Subcutaneous adipose tissue (tissue), 4 donors: ENCODE measurements around the gene TMEM207. TPM values are rescaled to one million over a fixed set of nuclear protein-coding genes. Genes with fewer than 3 reads are reported as not detected.

ENCODE experiments used
- total RNA-seq, 4 donors: library from RNA; depleted of rRNA; stranded (reverse); fragments of >200 nt; gene quantifications; one replicate each; pipeline ENCODE4 v1.1.0, GENCODE V29; 2016
- TF ChIP-seq, protein P1 (sequence below): fragments of 450-650 bp; IDR thresholded peaks from one replicate; pipeline ENCODE4 v1.5.1; 2016; ENCODE audit warnings: low read depth, mild to moderate bottlenecking, control low read depth, antibody characterized with exemption, moderate library complexity

TMEM207 gene
- total RNA-seq, 4 donors from 2014 or later = not detected

DNA sequence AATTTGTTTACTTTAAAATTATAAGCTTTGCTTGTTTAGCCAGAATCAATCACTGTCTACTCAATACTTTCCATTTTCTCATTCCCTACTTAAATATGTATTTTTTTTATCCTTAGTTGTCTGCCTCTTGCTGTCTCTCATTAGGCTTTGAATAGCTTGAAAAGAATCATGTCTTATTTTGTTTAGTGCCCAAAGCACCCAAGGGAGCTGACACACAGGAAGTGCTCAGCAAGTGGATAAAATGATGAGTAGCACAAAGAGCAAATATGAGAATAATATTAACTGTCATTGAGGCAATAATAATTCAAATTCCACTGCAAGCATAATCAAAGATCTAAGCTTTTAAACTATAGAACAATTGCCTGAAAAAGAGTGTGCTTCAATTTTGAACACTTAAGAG lies 45.2 kb upstream of the TMEM207 start:
- TF ChIP-seq, protein P1, sequence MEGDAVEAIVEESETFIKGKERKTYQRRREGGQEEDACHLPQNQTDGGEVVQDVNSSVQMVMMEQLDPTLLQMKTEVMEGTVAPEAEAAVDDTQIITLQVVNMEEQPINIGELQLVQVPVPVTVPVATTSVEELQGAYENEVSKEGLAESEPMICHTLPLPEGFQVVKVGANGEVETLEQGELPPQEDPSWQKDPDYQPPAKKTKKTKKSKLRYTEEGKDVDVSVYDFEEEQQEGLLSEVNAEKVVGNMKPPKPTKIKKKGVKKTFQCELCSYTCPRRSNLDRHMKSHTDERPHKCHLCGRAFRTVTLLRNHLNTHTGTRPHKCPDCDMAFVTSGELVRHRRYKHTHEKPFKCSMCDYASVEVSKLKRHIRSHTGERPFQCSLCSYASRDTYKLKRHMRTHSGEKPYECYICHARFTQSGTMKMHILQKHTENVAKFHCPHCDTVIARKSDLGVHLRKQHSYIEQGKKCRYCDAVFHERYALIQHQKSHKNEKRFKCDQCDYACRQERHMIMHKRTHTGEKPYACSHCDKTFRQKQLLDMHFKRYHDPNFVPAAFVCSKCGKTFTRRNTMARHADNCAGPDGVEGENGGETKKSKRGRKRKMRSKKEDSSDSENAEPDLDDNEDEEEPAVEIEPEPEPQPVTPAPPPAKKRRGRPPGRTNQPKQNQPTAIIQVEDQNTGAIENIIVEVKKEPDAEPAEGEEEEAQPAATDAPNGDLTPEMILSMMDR = no peak

DNA sequence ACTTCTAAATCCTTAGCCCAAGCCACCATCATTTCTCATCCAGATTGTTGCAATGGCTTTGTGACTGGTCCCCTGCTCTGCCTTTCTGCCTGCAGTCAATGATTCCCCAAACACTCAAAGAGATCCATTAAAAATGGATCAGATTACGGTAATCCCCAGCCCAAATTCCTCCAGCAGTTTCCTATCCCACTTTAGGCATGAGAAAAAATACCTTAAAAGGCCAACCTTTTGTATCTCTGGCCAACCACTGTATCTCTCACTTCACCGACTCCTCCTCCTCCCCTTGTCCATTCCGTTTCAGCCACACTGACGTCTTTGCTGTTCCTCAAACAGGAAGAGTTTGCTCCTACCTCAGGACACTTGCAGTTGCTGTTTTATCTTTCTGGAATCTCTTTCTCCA lies 43.3 kb upstream of the TMEM207 start:
- TF ChIP-seq, protein P1 = no peak

DNA sequence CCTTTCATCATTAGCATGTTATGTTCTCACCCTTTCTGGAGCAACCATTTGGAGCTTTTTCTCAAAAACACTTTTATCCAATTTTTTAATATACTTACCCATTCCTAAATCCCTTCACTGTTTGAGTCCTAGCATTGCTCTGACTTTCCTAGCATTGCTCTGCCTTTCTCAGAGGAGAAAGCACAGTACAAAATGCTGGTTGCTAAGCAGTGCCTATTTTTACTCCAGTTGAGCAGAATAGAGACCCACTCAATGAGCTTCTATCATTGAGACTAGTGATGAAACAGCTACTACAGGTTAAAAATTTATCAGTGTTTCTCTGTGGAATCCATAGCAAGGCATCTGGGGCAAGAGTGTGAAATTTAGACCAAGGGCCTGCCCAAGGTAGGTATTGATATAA lies 42.4 kb upstream of the TMEM207 start:
- TF ChIP-seq, protein P1 = no peak

DNA sequence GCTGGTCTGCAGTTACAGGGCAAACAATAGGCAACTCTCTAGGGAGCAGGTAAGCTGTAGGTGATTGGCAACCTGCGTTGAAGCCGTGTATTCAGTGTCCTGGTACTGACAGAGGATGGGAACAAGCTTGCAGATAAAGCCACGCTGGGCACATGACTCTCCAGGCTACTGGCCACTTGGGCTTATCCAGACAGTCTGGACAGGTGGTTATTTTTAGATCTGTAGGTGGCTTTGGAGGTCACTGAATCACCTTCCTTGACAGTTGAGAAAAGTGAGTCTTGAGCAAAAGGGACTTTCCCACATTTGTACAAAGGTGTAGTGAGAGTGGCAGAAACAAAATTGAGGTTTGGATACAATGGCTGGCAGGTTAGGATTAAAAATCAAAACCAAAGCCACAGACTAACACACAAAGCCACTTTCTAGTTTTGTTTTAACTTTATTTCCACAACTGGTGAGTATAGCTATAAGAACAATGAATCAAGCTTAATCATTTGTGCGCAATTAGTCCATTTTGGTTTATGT lies 41.9 kb upstream of the TMEM207 start:
- TF ChIP-seq, protein P1 = no peak

DNA sequence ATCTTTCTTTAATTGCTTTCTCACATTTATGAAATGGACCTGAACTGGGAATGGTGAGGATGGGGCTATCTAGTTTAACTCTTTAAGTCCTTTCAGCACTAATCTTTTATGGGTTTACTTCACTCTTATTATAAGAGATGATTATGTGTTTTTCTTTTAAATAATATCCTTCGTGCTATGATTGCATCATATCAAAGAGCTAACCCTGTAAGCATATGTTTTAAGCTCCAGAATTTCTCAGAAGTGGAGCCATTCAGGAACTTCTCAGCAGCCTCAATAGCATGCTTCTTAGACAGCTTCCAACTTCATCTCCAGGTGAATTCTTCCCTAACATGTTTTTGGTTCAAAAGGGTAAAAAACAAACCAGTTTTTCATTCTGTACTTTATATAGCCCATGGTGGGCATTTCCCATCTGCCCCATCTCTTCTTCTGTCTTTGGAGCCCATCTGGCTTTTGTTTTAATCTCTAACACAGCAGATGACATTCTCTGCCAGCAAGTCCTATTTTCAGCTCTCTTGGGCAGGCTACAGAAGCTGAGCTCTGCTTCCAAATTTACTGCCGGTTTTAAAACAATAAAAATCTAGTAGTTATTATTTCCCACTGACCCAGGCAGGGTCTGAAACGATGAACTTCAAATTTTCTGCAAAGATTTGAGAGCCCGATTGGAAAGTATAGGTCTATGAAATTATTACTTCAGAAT lies 37.4 kb upstream of the TMEM207 start:
- TF ChIP-seq, protein P1 = no peak

DNA sequence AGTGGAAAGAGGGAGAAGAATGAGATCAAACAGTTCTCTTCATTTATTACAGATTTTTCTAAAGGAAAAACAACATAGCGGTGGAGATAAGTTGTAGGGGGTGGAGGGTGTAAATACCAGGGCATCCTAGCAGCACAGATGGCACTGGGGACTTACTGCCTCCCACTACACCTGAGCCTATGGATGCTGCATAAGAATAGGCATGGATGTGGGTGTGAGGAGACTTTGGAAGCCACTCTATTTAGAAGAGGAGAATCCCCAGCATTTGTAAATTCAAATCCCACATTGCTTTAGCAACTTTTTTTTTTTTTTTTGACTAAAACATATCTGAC lies 36.8 kb upstream of the TMEM207 start:
- TF ChIP-seq, protein P1 = no peak

DNA sequence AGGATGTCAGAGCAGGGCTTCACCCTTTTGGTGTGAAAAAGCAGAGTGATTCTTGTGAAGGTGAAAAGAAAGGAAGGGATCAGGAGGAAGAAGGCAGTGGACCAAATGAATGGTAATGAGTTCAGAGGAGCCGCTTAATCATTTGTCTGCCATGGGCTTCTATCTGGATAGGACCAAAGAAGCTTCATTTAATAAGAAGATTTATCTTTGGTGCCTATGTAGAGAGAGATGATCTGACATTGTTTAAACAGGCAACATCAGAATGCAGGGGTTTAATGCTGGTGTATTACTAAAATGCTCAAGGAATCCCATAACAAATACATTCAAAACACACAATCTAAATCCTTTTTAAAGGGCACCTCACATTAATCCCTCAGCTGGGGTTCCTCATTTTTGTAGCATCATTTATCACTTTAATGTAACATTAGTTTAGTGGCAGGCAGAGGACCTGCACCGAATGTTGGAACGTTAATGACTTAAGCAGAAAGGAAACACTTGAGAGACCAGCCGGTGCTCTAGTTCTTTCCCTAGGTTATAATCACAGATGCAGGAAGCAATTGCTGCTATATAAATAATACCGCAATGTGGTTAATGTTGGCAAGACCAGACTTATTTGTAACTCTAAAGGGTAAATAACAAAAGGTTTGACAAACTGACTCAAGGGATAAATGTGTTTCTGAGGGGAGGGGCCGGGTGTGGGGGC lies 36.3 kb upstream of the TMEM207 start:
- TF ChIP-seq, protein P1 = no peak
